ENCODE data around the gene TNIK. TPM values are rescaled to one million over a fixed set of nuclear protein-coding genes. Genes with fewer than 3 reads are reported as not detected.

Gene TNIK
- total and polyA plus RNA-seq, 4 donors = 3.7 to 9.8 (median 5.2) TPM

- 44% methylated on average over 3 of the region's 3 CpGs for WGBS
- H3K27me3 ChIP-seq (ENCODE audit: control insufficient read depth in 4 of 4, insufficient read depth in 4 of 4, low read length in 3 of 4) = no peaks in the 10 kb centered on the region
- TF ChIP-seq EGR1 (IDR thresholded peaks at IDR 0.05; ENCODE audit: low read depth in 2 of 2) (no peak), JUND (IDR thresholded peaks at IDR 0.05) (no peak), REST (IDR thresholded peaks at IDR 0.05) (no peak), GABPA (IDR thresholded peaks at IDR 0.05 in 1 of 2, conservative IDR thresholded peaks at IDR 0.05 in 1 of 2) (no peak), FOXA2 (IDR thresholded peaks at IDR 0.05) (no peak), ZBTB33 (IDR thresholded peaks at IDR 0.05) (no peak), HNF4G (IDR thresholded peaks at IDR 0.05) (no peak)
- H3K4me1 ChIP-seq (ENCODE audit: control insufficient read depth in 4 of 4, insufficient read depth in 4 of 4, low read length in 3 of 4) = no peaks in the 10 kb centered on the region
- no peaks in the 10 kb centered on the region for H3K9me3 ChIP-seq (ENCODE audit: control insufficient read depth in 4 of 4, low read length in 3 of 4)
- H3K9ac ChIP-seq (ENCODE audit: low read depth in 1 of 2, low read length in 2 of 2) = no peak overlapping the region
- H3K4me3 ChIP-seq (ENCODE audit: low read depth in 1 of 3, low read length in 3 of 3) = no peak overlapping the region
- DNase-seq (ENCODE audit: low spot score) = no peak
- H3K36me3 ChIP-seq (ENCODE audit: control insufficient read depth in 4 of 4, insufficient read depth in 3 of 4, low read depth in 1 of 4, low read length in 3 of 4) = no peaks in the 10 kb centered on the region
- H3K27ac ChIP-seq (ENCODE audit: low read depth in 1 of 2, low read length in 2 of 2) = no peak overlapping the region
Observed at GRCh38 chr3:171508206-171508605, 48.0 kb upstream of the TNIK start.

- Histone ChIP-seq H3K4me1 (ENCODE audit: control insufficient read depth in 4 of 4, insufficient read depth in 4 of 4, low read length in 3 of 4) (no peaks in the 10 kb centered on the region), H3K9me3 (ENCODE audit: control insufficient read depth in 4 of 4, low read length in 3 of 4) (no peaks in the 10 kb centered on the region), H3K27me3 (ENCODE audit: control insufficient read depth in 4 of 4, insufficient read depth in 4 of 4, low read length in 3 of 4) (no peaks in the 10 kb centered on the region), H3K36me3 (ENCODE audit: control insufficient read depth in 4 of 4, insufficient read depth in 3 of 4, low read depth in 1 of 4, low read length in 3 of 4) (no peaks in the 10 kb centered on the region), H3K4me3 (ENCODE audit: low read depth in 1 of 3, low read length in 3 of 3) (no peak overlapping the region), H3K9ac (ENCODE audit: low read depth in 1 of 2, low read length in 2 of 2) (no peak overlapping the region), H3K27ac (ENCODE audit: low read depth in 1 of 2, low read length in 2 of 2) (no peak overlapping the region)
- TF ChIP-seq ATF3 (IDR thresholded peaks at IDR 0.05) (no peak), GABPA (IDR thresholded peaks at IDR 0.05 in 1 of 2, conservative IDR thresholded peaks at IDR 0.05 in 1 of 2) (no peak), RAD21 (IDR thresholded peaks at IDR 0.05) (no peak), NR2F2 (IDR thresholded peaks at IDR 0.05) (no peak), RXRA (IDR thresholded peaks at IDR 0.05) (no peak), FOXA1 (IDR thresholded peaks at IDR 0.05) (no peak), REST (IDR thresholded peaks at IDR 0.05) (no peak), JUND (IDR thresholded peaks at IDR 0.05) (no peak), FOXA2 (IDR thresholded peaks at IDR 0.05) (no peak), MAX (IDR thresholded peaks at IDR 0.05) (no peak), ZBTB33 (IDR thresholded peaks at IDR 0.05) (no peak), EGR1 (IDR thresholded peaks at IDR 0.05; ENCODE audit: low read depth in 2 of 2) (no peak), CTCF (IDR thresholded peaks at IDR 0.05; ENCODE audit: low read depth, low read length, missing input control) (no peak), SP1 (IDR thresholded peaks at IDR 0.05) (no peak), TAF1 (conservative IDR thresholded peaks at IDR 0.05) (no peak), HNF4A (conservative IDR thresholded peaks at IDR 0.05) (no peak)
- no peak for DNase-seq (ENCODE audit: low spot score)
- WGBS = 85% methylated on average over 5 of the region's 5 CpGs
Observed at GRCh38 chr3:171506743-171507319, 46.6 kb upstream of the TNIK start.
